Measurements from ENCODE around the gene PLEKHA6.

- no peak for TF ChIP-seq EZH2phosphoT487 (IDR thresholded peaks at IDR 0.05; ENCODE audit: borderline replicate concordance, low read length)
- TF ChIP-seq CTCF (IDR thresholded peaks at IDR 0.05; ENCODE audit: low read depth, low read length, poor library complexity, severe bottlenecking): no peak
Observed at GRCh38 chr1:204402391-204402790, 42.7 kb upstream of the PLEKHA6 start.

All from DOHH2 (cell line).